ENCODE results near the gene P4HTM.

Gene P4HTM

DNA sequence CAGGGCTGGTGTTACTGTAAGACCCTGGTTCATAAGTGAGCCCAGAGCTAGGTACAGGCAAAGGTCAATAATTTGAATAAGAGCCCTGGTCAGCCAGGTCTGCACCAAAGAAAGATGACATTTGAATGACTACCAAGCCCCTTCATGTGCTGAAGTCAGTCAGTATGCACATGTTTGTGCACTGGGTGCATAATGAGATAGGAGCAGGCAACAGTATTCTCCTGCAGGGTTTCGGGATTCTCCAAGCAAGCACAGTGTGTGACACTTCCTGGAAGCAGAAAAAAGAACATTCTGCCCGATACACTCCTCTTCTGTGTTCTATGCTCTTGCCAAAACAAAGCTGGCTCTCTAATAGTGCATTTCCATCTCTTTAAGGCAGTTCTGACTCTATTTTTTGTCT is 44.6 kb downstream of the P4HTM start:
- TF ChIP-seq, protein P1, sequence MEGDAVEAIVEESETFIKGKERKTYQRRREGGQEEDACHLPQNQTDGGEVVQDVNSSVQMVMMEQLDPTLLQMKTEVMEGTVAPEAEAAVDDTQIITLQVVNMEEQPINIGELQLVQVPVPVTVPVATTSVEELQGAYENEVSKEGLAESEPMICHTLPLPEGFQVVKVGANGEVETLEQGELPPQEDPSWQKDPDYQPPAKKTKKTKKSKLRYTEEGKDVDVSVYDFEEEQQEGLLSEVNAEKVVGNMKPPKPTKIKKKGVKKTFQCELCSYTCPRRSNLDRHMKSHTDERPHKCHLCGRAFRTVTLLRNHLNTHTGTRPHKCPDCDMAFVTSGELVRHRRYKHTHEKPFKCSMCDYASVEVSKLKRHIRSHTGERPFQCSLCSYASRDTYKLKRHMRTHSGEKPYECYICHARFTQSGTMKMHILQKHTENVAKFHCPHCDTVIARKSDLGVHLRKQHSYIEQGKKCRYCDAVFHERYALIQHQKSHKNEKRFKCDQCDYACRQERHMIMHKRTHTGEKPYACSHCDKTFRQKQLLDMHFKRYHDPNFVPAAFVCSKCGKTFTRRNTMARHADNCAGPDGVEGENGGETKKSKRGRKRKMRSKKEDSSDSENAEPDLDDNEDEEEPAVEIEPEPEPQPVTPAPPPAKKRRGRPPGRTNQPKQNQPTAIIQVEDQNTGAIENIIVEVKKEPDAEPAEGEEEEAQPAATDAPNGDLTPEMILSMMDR (IDR thresholded peaks at IDR 0.05; ENCODE audit: control insufficient read depth, insufficient read depth, low read depth, low read length, missing control alignments) = no peak
- no peak overlapping the region for H3K4me3 ChIP-seq (ENCODE audit: control insufficient read depth, low read depth, low read length)

DNA sequence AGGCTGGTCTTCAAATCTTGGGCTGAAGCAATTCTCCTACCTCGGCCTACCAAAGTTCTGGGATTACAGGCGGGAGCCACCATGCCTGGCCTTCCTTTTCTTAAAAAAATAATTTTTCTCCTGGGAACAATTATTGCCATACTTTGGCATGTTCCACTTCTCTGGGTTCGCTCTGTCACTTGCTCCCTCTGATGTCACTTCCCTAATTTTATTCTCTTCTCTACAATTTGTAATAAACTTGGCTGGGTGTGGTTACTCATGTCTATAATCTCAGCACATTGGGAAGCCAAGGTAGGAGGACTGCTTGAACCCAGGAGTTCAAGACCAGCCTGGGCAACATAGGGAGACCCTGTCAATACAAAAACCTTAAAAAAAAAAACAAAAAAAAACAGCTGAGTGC is 45.2 kb downstream of the P4HTM start:
- TF ChIP-seq, protein P1 (IDR thresholded peaks at IDR 0.05; ENCODE audit: control insufficient read depth, insufficient read depth, low read depth, low read length, missing control alignments) = no peak
- no peak overlapping the region for H3K4me3 ChIP-seq (ENCODE audit: control insufficient read depth, low read depth, low read length)
- no peak for DNase-seq (ENCODE audit: low read depth)

More for the DNA sequence above, 44.6 kb downstream of the P4HTM start:
- no peak for DNase-seq (ENCODE audit: low read depth)

GRCh38 chr3:49053543-49053942 is 63.5 kb downstream of the P4HTM start:
- DNase-seq (ENCODE audit: low read depth) = no peak
- no peak overlapping the region for H3K4me3 ChIP-seq (ENCODE audit: control insufficient read depth, low read depth, low read length)
- TF ChIP-seq, protein P1 (IDR thresholded peaks at IDR 0.05; ENCODE audit: control insufficient read depth, insufficient read depth, low read depth, low read length, missing control alignments) = no peak

DNA sequence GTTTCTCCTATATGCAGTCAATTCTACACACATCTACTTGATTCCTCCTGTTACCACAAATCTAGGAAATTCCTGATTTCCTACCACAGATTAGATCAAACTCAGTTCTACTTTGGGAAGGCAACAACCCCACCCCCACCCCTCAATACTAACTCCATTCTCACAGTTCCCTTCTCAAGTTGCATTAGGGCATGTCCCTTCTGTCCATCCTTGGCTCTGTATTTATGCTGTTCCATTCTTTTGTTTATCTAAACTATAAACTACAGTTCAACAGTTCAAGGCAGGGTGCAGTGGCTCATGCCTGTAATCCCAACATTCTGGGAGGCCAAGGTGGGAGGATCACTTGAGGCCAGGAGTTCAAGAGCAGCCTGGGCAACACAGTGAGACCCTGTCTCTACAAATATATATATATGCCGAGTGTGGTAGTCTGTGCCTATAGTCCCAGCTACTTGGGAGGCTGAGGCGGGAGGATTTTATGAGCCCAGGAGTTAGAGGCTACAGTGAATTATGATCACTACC is 64.4 kb downstream of the P4HTM start:
- DNase-seq (ENCODE audit: low read depth) = no peak
- no peak overlapping the region for H3K4me3 ChIP-seq (ENCODE audit: control insufficient read depth, low read depth, low read length)
- TF ChIP-seq, protein P1 (IDR thresholded peaks at IDR 0.05; ENCODE audit: control insufficient read depth, insufficient read depth, low read depth, low read length, missing control alignments) = no peak
